Fibroblast of lung (primary cell): ENCODE measurements around the gene SPTB. TPM values are rescaled to one million over a fixed set of nuclear protein-coding genes. Genes with fewer than 3 reads are reported as not detected.

Experiments
- DNase-seq, 2 donors: peaks; one replicate each; pipeline versions ENCODE4 v3.0.0 to v3.0.0-alpha.2; 2010; ENCODE audit warnings: low read depth in 2 of 2
- H2AFZ ChIP-seq: 2 replicates; pipeline ENCODE4 v1.5.1; 2012; ENCODE audit warnings: low read length, control low read depth, inconsistent platforms
- H3K27ac ChIP-seq: 2 replicates; pipeline ENCODE4 v1.5.1; 2011; ENCODE audit warnings: low read length, control low read depth; ENCODE audit not compliant: insufficient read depth
- H3K27me3 ChIP-seq: 2 replicates; pipeline ENCODE4 v1.5.1; 2011; ENCODE audit warnings: mild to moderate bottlenecking, low read length; ENCODE audit not compliant: control insufficient read depth, insufficient read depth
- H3K36me3 ChIP-seq: 2 replicates; pipeline ENCODE4 v1.5.1; 2011; ENCODE audit warnings: low read length; ENCODE audit not compliant: control insufficient read depth, insufficient read depth
- H3K4me1 ChIP-seq: 2 replicates; pipeline ENCODE4 v1.5.1; 2011; ENCODE audit warnings: low read length; ENCODE audit not compliant: control insufficient read depth, insufficient read depth; ENCODE audit errors: extremely low read depth
- H3K4me2 ChIP-seq: 2 replicates; pipeline ENCODE4 v1.5.1; 2011; ENCODE audit warnings: low read length, control low read depth; ENCODE audit not compliant: insufficient read depth; ENCODE audit errors: extremely low read depth
- H3K4me3 ChIP-seq, 4 experiments: fragments of 200-600 bp in 1 of 4; sonication (generic) in 1 of 4; replicated peaks in 1 of 4; 2 replicates each; pipeline ENCODE4 v1.5.1; 2011 to 2016; ENCODE audit warnings: low read length in 4 of 4, low read depth in 3 of 4, mild to moderate bottlenecking in 3 of 4, control low read depth in 2 of 4, inconsistent platforms in 1 of 4, mixed read lengths in 1 of 4; ENCODE audit not compliant: insufficient read depth in 1 of 4; ENCODE audit errors: control extremely low read depth in 1 of 4
- H3K79me2 ChIP-seq: 2 replicates; pipeline ENCODE4 v1.5.1; 2012; ENCODE audit warnings: mild to moderate bottlenecking, low read length, inconsistent platforms; ENCODE audit not compliant: control insufficient read depth, insufficient read depth
- H3K9ac ChIP-seq: 2 replicates; pipeline ENCODE4 v1.5.1; 2011; ENCODE audit warnings: mild to moderate bottlenecking, low read length, control low read depth; ENCODE audit not compliant: insufficient read depth
- H3K9me3 ChIP-seq: 2 replicates; pipeline ENCODE4 v1.5.1; 2012; ENCODE audit warnings: low read depth, low read length; ENCODE audit not compliant: control insufficient read depth, insufficient read depth
- H4K20me1 ChIP-seq: 2 replicates; pipeline ENCODE4 v1.5.1; 2011; ENCODE audit warnings: low read length; ENCODE audit not compliant: control insufficient read depth, insufficient read depth; ENCODE audit errors: extremely low read depth
- CTCF ChIP-seq, 2 donors: IDR thresholded peaks in 1 of 2; conservative IDR thresholded peaks in 1 of 2; 1 replicate in 1 of 2; 2 replicates in 1 of 2; pipeline ENCODE4 v1.5.1; 2011 to 2012; ENCODE audit warnings: low read length in 2 of 2, control low read depth in 1 of 2, inconsistent platforms in 1 of 2, low read depth in 1 of 2, mild to moderate bottlenecking in 1 of 2
- EZH2 ChIP-seq: IDR thresholded peaks from 2 replicates; pipeline ENCODE4 v1.5.1; 2012; ENCODE audit warnings: low read length, control low read depth, mild to moderate bottlenecking; ENCODE audit errors: missing control alignments
- polyA plus RNA-seq, 2 donors: library from polyadenylated mRNA; depleted of rRNA in 1 of 2; stranded (reverse) in 1 of 2; unstranded in 1 of 2; fragments of >200 nt; gene quantifications; 2 replicates each; pipeline ENCODE4 v1.2.1, GENCODE V29; 2011 to 2012; ENCODE audit warnings: missing spikeins in 1 of 2
- total RNA-seq: library from RNA; depleted of rRNA; stranded (reverse); fragments of >200 nt; gene quantifications from 2 replicates; pipeline ENCODE4 v1.2.1, GENCODE V29; 2014

Gene SPTB
- total and polyA plus RNA-seq, 2 donors (not counting 1 experiment from before 2014, with no cell fraction given) = not detected

GRCh38 chr14:64703395-64704142, 176.1 kb downstream of the SPTB start:
- TF ChIP-seq EZH2 (peak; percentile 21), CTCF (conservative IDR thresholded peaks at IDR 0.05 in 1 of 2, IDR thresholded peaks at IDR 0.05 in 1 of 2; ENCODE audit: low read depth in 1 of 2, low read length in 2 of 2) (no peak)
- H3K36me3 ChIP-seq = no peaks in the 10 kb centered on the region
- no peaks in the 10 kb centered on the region for H3K79me2 ChIP-seq
- peaks cover 13% of the 10 kb centered on the region for H3K4me1 ChIP-seq
- H3K4me2 ChIP-seq = peak overlapping the region; percentile 69
- H3K27ac ChIP-seq = no peak overlapping the region
- H3K27me3 ChIP-seq = peaks cover 14% of the 10 kb centered on the region
- no peaks in the 10 kb centered on the region for H3K9me3 ChIP-seq
- peak in 1 of 2 donors; percentile 46 for DNase-seq
- H3K4me3 ChIP-seq = peak overlapping the region in 3 of 4 experiments; percentile 3 to 75 (median 54)
- H3K9ac ChIP-seq = peak overlapping the region; percentile 16
- H4K20me1 ChIP-seq = no peaks in the 10 kb centered on the region
- H2AFZ ChIP-seq = peak overlapping the region; percentile 20

- Histone ChIP-seq H4K20me1 (no peaks in the 10 kb centered on the region), H3K4me3 (no peak overlapping the region), H3K36me3 (no peaks in the 10 kb centered on the region), H3K9ac (no peak overlapping the region), H3K27me3 (peaks cover 21% of the 10 kb centered on the region), H2AFZ (no peak overlapping the region), H3K27ac (no peak overlapping the region), H3K4me1 (peaks cover 9% of the 10 kb centered on the region), H3K79me2 (no peaks in the 10 kb centered on the region), H3K9me3 (no peaks in the 10 kb centered on the region), H3K4me2 (no peak overlapping the region)
- no peak for DNase-seq
- no peak for TF ChIP-seq EZH2
- no peak for TF ChIP-seq CTCF (conservative IDR thresholded peaks at IDR 0.05 in 1 of 2, IDR thresholded peaks at IDR 0.05 in 1 of 2; ENCODE audit: low read depth in 1 of 2, low read length in 2 of 2)
Observed at GRCh38 chr14:64702493-64703394, 177.0 kb downstream of the SPTB start.

- H2AFZ ChIP-seq = no peak overlapping the region
- H4K20me1 ChIP-seq = no peaks in the 10 kb centered on the region
- no peaks in the 10 kb centered on the region for H3K9me3 ChIP-seq
- peaks cover 28% of the 10 kb centered on the region for H3K27me3 ChIP-seq
- no peak for DNase-seq
- no peak overlapping the region for H3K9ac ChIP-seq
- H3K4me2 ChIP-seq = no peak overlapping the region
- H3K79me2 ChIP-seq = no peaks in the 10 kb centered on the region
- H3K36me3 ChIP-seq = no peaks in the 10 kb centered on the region
- H3K4me1 ChIP-seq = peaks cover 7% of the 10 kb centered on the region
- TF ChIP-seq EZH2 = no peak
- no peak overlapping the region for H3K27ac ChIP-seq
- no peak overlapping the region for H3K4me3 ChIP-seq
Observed at GRCh38 chr14:64701660-64702059, 178.0 kb downstream of the SPTB start.
